GM12875 (cell line): ENCODE data around the gene KCNJ12.
"Not testable (repeated sequence)": the region's sequence is repeated elsewhere in the genome, so short reads cannot be mapped to it uniquely, and the experiment has no call there.

Experiments used
- H3K4me3 ChIP-seq: one replicate; pipeline ENCODE4 v1.5.1; 2011; ENCODE audit warnings: low read depth, low read length, control low read depth
- CTCF ChIP-seq: IDR thresholded peaks from 2 replicates; pipeline ENCODE4 v1.5.1; 2011; ENCODE audit warnings: low read depth, mild to moderate bottlenecking, control low read depth, inconsistent platforms, low read length, moderate library complexity, borderline replicate concordance; ENCODE audit not compliant: insufficient read depth

Gene KCNJ12

GRCh38 chr17:21425321-21425720 is 49.2 kb downstream of the KCNJ12 start:
- no peak overlapping the region for H3K4me3 ChIP-seq
- TF ChIP-seq CTCF: no peak

- no peak overlapping the region for H3K4me3 ChIP-seq
Observed at GRCh38 chr17:21425736-21426135, 49.6 kb downstream of the KCNJ12 start.

DNA sequence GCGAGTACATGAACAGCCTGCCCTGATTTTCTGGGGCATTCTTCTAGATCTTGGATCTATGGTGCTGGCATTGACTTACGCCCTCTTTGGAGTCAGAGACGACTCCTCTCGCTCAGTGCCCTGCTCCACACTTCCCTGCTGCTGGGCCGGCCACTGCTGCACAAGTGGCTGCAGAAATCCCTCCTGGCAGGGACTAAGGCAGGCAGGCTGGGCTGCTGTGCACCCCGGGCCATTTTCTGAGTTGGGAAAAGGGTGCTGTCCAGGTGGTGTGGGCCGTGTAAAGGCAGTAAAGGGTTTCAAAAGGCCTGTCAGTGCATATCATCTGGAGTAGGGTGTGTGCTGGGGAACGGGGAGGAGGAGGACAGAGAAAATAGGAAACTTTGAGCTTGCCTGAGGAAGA is 50.1 kb downstream of the KCNJ12 start:
- not testable (repeated sequence) for H3K4me3 ChIP-seq

More at GRCh38 chr17:21425736-21426135, 49.6 kb downstream of the KCNJ12 start:
- no peak for TF ChIP-seq CTCF

DNA sequence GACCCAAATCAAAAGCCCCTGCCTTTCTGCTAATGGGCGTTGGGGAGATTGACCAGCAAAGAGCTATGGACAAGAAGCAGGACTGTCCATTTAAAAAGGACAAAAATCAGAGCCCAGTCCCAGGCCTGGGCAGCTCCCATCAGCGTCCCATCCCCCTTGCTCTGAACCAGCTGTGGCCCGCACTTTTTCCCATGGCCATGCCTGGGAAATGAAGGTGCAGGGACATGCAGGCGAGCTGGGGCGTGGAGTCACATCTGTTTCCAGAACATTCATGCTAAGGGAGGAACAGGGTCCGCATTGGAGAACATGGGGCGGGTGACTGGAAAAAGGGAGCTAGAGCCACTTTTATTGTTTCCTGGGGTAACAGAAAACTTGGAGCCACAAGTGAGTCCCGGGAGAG is 50.7 kb downstream of the KCNJ12 start:
- not testable (repeated sequence) for H3K4me3 ChIP-seq

DNA sequence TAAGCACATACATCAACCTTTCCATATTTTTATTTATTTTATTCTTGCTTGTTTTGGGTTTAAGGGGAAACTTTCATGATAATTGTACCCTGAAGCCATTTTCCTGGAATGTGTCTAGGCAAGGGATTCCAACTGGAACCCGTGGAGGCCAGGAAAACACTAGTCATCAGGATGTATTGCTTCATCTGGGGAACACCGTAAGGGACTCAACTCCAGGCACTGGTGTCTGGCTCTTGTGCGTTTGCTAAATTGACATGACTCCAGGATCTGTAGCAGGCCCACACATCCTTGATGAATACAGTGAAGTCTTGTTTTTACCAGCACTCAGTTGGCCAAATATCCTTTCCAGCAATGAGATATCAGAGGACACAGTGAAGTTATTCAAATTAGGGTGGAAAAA is 51.6 kb downstream of the KCNJ12 start:
- not testable (repeated sequence) for H3K4me3 ChIP-seq

DNA sequence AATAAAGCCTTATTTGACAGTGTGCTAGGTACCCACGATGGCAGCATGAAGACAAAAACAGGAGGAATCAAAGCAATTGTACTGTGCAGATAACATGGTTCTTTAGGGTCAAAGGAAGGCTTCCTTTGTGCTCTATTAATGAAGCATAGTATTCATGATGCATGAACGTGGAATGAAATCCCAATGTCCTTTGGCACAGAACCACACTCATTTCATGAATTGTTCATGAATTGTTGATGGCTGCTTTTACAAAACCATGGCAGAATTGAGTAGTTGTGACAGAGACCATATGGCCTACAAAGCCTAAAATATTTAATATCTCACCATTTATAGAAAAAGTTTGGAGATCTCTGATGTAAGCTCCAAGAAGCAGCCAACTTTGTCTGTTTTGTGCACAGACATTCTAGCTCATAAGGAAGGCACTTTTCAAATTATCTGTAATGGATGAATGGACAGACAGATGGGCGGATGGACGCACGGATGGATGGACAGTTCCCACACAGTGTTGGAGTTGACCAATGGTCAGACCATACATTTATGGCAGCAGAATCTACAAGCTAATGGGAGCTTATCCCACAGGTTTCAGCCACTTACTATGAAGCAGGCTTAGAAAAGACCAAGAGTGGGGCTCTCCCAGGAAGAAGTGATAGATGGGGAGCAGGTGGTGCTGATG is 52.7 kb downstream of the KCNJ12 start:
- H3K4me3 ChIP-seq: not testable (repeated sequence)

DNA sequence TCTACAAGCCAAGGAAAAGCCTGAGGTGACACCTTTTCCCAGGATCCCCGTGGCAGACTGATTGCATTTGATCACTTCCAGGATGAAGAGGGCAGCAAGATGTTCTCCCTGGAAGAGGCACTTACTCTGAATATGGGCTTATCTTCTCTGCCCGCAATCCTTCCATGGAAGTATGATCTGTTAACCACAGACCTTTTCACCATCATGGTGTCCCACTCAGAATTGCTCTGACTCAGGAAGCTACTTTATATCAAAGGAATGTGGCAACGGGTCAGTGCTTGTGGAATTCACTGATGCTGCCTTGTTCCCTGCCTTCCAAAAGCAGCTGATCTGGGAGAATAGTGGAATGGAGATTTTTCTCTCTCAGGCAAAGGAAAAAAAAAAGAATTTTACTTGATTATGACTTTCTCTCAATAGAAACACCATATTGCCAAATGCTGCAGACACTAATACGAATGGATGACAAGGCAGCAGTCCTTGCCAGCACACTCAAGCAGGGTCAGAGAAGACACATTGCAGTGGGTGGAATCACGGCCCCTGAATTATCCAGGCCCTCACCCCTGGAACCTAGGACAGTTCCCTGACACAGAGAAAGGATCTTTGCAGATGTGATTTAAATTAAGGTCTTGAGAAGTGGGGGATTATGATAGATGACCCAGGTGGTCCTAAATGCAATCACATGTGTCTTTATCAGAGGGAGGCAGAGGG is 53.9 kb downstream of the KCNJ12 start:
- H3K4me3 ChIP-seq: not testable (repeated sequence)

DNA sequence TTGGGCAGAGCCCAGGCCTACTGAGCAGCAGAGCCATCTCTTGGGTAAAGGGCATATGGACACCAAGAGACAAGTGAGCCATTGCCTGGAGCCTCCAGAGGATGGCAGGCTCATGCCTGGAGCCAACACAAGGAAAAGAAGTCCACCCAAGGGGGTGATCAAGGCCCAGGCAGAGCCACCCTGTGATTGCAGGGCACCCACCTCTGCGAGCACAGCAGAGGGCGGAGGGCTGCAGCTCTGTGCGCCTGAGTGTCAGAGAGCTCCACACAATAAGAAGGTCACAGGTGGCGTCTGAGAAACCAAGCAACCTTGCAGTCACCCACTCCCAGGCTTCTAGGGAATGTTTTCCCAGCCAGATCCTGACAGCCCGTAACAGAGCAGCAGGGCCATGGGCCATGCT is 57.8 kb downstream of the KCNJ12 start:
- not testable (repeated sequence) for H3K4me3 ChIP-seq

- not testable (repeated sequence) for H3K4me3 ChIP-seq
Observed at GRCh38 chr17:21434976-21435375, 58.8 kb downstream of the KCNJ12 start.

- not testable (repeated sequence) for H3K4me3 ChIP-seq
Observed at GRCh38 chr17:21436481-21436880, 60.3 kb downstream of the KCNJ12 start.

DNA sequence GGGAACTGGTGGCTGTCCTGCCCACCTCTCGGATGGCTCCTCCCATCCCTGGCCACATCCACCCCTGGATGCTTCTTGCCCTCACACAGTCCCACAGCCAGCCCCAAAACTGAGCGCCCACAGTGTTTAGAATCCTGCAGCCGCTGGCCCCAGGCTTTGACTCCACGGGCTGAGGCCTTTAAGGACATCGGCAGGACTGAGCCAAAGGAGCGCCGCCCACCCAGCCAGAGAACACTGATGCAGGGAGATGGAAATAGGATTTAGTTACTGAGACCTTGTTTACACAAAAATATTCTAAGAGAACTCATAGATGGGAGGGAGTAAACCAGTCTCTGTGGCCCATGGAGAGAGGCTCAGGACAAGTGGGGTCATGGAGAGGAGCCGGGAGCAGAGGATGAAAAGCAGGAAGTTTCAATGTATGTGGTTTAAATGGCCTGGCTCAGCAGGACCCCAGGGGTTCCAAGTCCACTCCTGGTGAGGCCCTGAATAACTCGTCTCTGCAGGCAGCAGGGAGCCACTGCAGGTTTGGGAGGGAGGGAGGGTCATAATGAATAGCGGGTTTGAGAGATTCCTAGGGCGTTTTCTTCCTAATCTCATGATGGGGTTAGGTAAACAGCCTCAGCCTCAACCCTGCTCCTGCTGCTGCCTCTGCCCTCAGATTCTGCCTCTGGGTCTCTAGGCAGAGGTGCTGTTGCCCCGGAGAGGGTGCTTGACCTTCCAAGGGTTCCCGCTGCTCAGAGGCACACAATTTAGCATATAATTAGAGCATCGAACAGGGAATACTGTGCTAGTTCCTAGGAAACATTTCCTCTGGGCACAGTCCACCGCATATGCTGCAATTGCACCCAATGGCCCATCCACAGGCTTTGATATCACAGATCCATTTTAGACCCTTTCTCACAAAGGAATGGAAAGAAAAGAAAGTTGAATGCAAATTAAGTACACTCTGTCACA is 61.0 kb downstream of the KCNJ12 start:
- not testable (repeated sequence) for H3K4me3 ChIP-seq

GRCh38 chr17:21438316-21439014 is 62.3 kb downstream of the KCNJ12 start:
- H3K4me3 ChIP-seq: not testable (repeated sequence)

DNA sequence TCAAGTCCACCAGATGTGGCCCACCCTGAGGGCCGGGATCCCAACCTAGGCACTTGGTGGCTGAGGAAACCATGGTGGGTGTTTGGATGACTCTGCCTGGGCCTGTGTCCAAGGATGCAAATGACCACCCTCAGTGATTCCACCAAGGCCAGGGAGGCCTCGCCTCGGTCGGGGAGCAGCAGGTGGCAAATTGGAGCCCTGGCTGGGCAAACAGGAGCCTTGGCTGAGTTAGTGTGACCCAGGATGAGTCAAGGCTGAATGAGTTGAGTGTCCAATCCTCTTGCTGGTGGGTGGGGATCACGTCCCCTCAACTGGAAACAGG is 62.8 kb downstream of the KCNJ12 start:
- not testable (repeated sequence) for H3K4me3 ChIP-seq
